Measurements from ENCODE around the gene B3GALNT1. TPM values are rescaled to one million over a fixed set of nuclear protein-coding genes. Genes with fewer than 3 reads are reported as not detected.

The B3GALNT1 gene
- total RNA-seq, 1 experiment from 2014 or later, result 13.2 TPM

DNA sequence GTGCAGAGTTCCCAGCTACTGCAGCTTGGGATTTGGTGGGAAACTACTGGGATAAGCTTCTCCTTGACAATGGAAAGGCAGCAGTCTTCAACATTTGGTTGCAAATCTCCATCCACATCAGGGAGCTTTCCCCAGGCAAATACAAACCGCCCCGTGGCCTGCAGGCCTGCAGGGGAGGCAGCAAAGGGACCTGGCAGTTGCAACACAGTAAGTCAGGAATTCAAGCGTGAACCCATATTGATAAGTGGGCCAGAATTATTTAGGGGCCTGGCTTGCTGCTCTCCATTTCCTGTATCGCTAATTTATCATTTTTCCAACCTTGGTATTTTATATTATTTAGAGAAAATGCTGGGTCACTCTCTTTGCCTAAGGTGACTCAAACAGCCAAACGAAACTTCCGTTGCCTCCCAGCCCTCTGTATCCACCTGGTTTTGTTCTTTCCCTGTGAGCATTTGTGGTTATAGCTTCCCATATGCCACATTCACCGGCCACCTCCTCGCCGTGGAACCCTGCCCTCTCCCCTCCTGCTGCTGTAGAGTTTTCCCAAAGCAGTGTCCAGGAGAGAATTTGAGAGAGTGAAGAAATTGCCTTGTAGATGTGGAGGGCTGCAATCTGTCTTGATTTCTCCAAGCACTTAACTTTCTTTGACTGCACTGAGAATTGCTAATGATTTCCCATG, 34.8 kb downstream of the B3GALNT1 start:
- Histone ChIP-seq H3K4me1 (ENCODE audit: insufficient read depth, low read length) (no peaks in the 10 kb centered on the region), H2BK120ac (ENCODE audit: low read depth, low read length, poor library complexity, severe bottlenecking) (no peak overlapping the region), H3K9ac (ENCODE audit: extremely low read depth, insufficient read length, low read length) (no peak overlapping the region), H4K5ac (ENCODE audit: insufficient read length, low read depth, low read length) (no peak overlapping the region), H2BK12ac (ENCODE audit: insufficient read length, low read depth, low read length) (no peak overlapping the region), H4K91ac (ENCODE audit: insufficient read length, low read depth, low read length) (no peak overlapping the region), H2BK20ac (ENCODE audit: low read depth, low read length, poor library complexity, severe bottlenecking) (no peak overlapping the region), H3K4ac (ENCODE audit: low read depth, low read length) (no peak overlapping the region), H3K18ac (ENCODE audit: insufficient read length, low read depth, low read length) (no peak overlapping the region), H3K27ac (ENCODE audit: insufficient read length, low read depth, low read length) (no peak overlapping the region), H3K9me3 (ENCODE audit: control insufficient read depth, low read depth, low read length) (no peaks in the 10 kb centered on the region), H2AFZ (ENCODE audit: low read length) (no peak overlapping the region), H4K20me1 (ENCODE audit: control insufficient read depth, insufficient read depth, insufficient read length) (no peaks in the 10 kb centered on the region), H4K8ac (replicated peaks; ENCODE audit: insufficient read length, low read depth, low read length) (no peak overlapping the region), H3K14ac (ENCODE audit: insufficient read depth, low read length) (no peak overlapping the region), H3K27me3 (ENCODE audit: insufficient read depth, low read length) (no peaks in the 10 kb centered on the region), H2BK5ac (ENCODE audit: insufficient read length, low read length) (no peak overlapping the region), H3K79me2 (ENCODE audit: insufficient read depth, low read length) (no peaks in the 10 kb centered on the region), H3K23me2 (ENCODE audit: insufficient read length, low read depth, low read length, poor library complexity, severe bottlenecking) (no peaks in the 10 kb centered on the region), H3T11ph (ENCODE audit: low read length) (no peak overlapping the region), H3K79me1 (ENCODE audit: insufficient read depth, low read depth, low read length, poor library complexity, severe bottlenecking) (no peaks in the 10 kb centered on the region), H2BK15ac (ENCODE audit: low read depth, low read length) (no peak overlapping the region), H3K4me2 (ENCODE audit: insufficient read depth, insufficient read length, low read length) (no peak overlapping the region), H2AK5ac (ENCODE audit: insufficient read length, low read length) (no peak overlapping the region), H3K23ac (ENCODE audit: insufficient read length, low read depth, low read length) (no peak overlapping the region), H3K56ac (ENCODE audit: insufficient read length, low read depth, low read length) (no peak overlapping the region)
- no peak for DNase-seq
- Mint-ChIP-seq H3K9me3 (no peaks in the 10 kb centered on the region), H3K4me3 (no peak overlapping the region; a peak in 1 of 5 replicates), H3K27ac (peak overlapping the region in 2 of 3 experiments; percentile 71 to 76; a peak in 2 of 7 replicates), H3K36me3 (ENCODE audit: insufficient read depth in 1 of 3, low read depth in 3 of 3) (no peaks in the 10 kb centered on the region), H3K4me1 (peaks cover 11 to 15% of the 10 kb centered on the region in 2 experiments), H3K27me3 (ENCODE audit: low read depth) (no peaks in the 10 kb centered on the region)
- no CpG with 5 or more reads among the region's 9 CpGs for WGBS (ENCODE audit: extremely low coverage, insufficient read length, low lambda C conversion rate)
- TF ChIP-seq, protein P1, sequence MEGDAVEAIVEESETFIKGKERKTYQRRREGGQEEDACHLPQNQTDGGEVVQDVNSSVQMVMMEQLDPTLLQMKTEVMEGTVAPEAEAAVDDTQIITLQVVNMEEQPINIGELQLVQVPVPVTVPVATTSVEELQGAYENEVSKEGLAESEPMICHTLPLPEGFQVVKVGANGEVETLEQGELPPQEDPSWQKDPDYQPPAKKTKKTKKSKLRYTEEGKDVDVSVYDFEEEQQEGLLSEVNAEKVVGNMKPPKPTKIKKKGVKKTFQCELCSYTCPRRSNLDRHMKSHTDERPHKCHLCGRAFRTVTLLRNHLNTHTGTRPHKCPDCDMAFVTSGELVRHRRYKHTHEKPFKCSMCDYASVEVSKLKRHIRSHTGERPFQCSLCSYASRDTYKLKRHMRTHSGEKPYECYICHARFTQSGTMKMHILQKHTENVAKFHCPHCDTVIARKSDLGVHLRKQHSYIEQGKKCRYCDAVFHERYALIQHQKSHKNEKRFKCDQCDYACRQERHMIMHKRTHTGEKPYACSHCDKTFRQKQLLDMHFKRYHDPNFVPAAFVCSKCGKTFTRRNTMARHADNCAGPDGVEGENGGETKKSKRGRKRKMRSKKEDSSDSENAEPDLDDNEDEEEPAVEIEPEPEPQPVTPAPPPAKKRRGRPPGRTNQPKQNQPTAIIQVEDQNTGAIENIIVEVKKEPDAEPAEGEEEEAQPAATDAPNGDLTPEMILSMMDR (conservative IDR thresholded peaks at IDR 0.05), result no peak

Measured in H9 (cell line).